Measurements from ENCODE around the gene TRIO. TPM values are rescaled to one million over a fixed set of nuclear protein-coding genes. Genes with fewer than 3 reads are reported as not detected.

The TRIO gene
- polyA plus RNA-seq, 1 experiment = 176 TPM

DNA sequence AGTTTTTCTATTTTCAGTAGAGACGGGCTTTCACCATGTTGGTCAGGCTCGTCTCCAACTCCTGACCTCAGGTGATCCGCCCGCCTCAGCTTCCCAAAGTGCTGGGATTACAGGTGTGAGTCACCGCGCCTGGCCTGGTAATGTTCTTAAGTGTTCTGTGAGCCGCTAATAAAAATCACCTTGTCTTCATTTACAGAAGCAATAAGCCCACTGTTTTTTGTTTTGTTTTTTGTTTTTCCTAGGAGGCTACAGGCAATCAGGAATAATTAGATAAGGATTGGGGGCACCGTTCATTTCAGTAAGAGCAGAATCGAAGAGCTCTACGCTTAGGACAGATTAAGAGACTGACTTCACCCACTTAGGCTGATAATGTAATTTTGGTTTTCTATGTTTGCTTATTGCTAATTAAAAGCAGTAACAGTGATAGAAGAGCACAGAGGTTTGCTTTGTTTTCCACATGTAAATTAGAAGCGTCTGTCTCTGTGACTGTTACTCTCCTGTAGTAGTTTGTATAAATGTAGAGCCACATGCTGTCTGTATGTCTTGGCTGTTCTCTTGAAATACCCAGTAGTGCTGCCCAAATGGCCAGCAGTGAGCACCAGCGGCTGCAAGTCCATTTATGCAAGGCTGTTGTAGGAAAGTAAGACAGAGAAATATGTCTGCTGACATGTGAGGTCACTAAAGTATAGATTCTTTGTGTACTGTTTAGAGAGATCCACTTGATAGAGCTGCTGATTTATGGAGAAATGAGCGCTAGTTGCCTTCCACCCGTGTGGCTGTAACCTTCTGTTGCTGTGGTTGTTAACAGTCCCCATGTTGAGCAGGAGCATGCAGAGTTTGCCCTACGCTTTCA, 30.5 kb downstream of the TRIO start:
- ChIA-PET POLR2A (no interaction called here), CTCF (interaction anchor here (0.9 to 1.4 kb wide), 2 partner anchors 9 to 97 kb away, joined by 3 to 5 read pairs; no protein-coding TSS in a partner anchor)
- no peak overlapping the region for H3K4me3 ChIP-seq (ENCODE audit: low read depth, low read length)
- H3K27me3 ChIP-seq (ENCODE audit: control insufficient read depth, insufficient read depth, low read length) = no peaks in the 10 kb centered on the region
- TF ChIP-seq, protein P1, sequence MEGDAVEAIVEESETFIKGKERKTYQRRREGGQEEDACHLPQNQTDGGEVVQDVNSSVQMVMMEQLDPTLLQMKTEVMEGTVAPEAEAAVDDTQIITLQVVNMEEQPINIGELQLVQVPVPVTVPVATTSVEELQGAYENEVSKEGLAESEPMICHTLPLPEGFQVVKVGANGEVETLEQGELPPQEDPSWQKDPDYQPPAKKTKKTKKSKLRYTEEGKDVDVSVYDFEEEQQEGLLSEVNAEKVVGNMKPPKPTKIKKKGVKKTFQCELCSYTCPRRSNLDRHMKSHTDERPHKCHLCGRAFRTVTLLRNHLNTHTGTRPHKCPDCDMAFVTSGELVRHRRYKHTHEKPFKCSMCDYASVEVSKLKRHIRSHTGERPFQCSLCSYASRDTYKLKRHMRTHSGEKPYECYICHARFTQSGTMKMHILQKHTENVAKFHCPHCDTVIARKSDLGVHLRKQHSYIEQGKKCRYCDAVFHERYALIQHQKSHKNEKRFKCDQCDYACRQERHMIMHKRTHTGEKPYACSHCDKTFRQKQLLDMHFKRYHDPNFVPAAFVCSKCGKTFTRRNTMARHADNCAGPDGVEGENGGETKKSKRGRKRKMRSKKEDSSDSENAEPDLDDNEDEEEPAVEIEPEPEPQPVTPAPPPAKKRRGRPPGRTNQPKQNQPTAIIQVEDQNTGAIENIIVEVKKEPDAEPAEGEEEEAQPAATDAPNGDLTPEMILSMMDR (IDR thresholded peaks at IDR 0.05; ENCODE audit: insufficient read depth, low read depth, low read length) = no peak
- H3K36me3 ChIP-seq (ENCODE audit: control insufficient read depth, insufficient read depth, low read length) = no peaks in the 10 kb centered on the region; the same call in 1 of the 2 replicates
- no peak for DNase-seq (ENCODE audit: low read depth)

DNA sequence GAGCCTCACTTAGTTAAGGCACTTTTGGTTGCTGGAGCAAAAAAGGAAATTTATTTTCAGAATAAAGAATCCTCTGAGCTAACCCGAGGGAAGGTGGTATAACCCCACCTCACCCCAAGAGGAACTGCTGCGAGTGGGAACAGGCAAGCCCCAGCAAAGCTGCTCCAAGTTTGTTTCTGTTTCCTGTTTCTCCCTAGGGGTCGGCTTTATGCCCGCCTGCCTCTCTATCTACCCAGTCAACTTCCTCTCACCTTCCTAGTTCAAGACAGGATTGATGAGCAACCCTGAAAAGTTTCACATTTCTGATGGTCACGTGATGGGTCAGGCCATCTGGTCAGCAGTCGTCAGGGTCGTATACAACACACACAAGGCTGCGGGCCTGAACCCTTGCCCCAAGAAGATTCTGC, 31.1 kb downstream of the TRIO start:
- CTCF ChIA-PET = interaction anchor here (0.9 to 1.4 kb wide), 2 partner anchors 8 to 96 kb away, joined by 3 to 5 read pairs; no protein-coding TSS in a partner anchor
- Histone ChIP-seq H3K27me3 (ENCODE audit: control insufficient read depth, insufficient read depth, low read length) (no peaks in the 10 kb centered on the region), H3K4me3 (ENCODE audit: low read depth, low read length) (no peak overlapping the region), H3K36me3 (ENCODE audit: control insufficient read depth, insufficient read depth, low read length) (no peaks in the 10 kb centered on the region; the same call in 1 of the 2 replicates)
- DNase-seq (ENCODE audit: low read depth) = no peak
- POLR2A ChIA-PET = no interaction called here
- TF ChIP-seq, protein P1 (IDR thresholded peaks at IDR 0.05; ENCODE audit: insufficient read depth, low read depth, low read length) = no peak

DNA sequence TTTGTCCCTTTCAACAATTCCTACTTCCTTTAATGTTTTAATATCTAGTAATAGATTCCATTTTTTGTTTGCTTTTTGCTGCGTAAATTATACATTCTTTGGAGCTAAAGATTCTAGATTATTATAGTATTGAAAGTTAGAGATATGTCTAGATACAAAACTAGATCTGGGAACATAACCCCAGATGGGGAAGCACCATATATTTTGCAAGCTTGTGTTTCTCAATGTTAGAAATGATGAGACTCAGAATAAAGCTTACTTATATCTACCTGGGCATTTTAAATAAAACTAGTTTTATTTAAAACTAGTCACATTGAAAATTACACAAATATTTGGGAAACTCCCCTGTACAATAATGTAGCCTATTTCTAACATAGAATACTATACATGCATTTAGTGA, 32.2 kb downstream of the TRIO start:
- Histone ChIP-seq H3K4me3 (ENCODE audit: low read depth, low read length) (no peak overlapping the region), H3K27me3 (ENCODE audit: control insufficient read depth, insufficient read depth, low read length) (no peaks in the 10 kb centered on the region), H3K36me3 (ENCODE audit: control insufficient read depth, insufficient read depth, low read length) (no peaks in the 10 kb centered on the region)
- POLR2A ChIA-PET = no interaction called here
- CTCF ChIA-PET = interaction anchor here (0.6 to 0.7 kb wide), 2 partner anchors 54 to 177 kb away, joined by 3 read pairs; no protein-coding TSS in a partner anchor
- no peak for DNase-seq (ENCODE audit: low read depth)
- TF ChIP-seq, protein P1 (IDR thresholded peaks at IDR 0.05; ENCODE audit: insufficient read depth, low read depth, low read length) = no peak

DNA sequence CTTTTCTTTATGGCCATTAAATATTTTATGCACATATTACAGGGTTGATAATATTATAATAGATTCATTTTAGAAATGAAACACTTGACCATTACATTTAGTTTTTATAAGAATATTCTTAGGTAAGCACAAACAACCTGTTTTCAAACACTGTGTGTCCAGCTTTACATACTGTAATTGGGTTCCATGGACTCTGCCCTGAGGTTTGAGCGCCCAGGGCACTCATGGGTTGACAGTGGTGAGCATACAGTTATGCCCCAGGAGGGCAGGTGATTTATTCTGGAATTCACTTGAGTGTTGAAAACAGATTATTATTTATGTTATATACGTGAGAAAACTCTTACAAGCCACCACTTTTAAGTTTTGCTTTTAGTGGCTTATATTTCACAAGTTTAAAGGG, 33.7 kb downstream of the TRIO start:
- DNase-seq (ENCODE audit: low read depth) = no peak
- TF ChIP-seq, protein P1 (IDR thresholded peaks at IDR 0.05; ENCODE audit: insufficient read depth, low read depth, low read length) = no peak
- Histone ChIP-seq H3K36me3 (ENCODE audit: control insufficient read depth, insufficient read depth, low read length) (no peaks in the 10 kb centered on the region), H3K27me3 (ENCODE audit: control insufficient read depth, insufficient read depth, low read length) (no peaks in the 10 kb centered on the region), H3K4me3 (ENCODE audit: low read depth, low read length) (no peak overlapping the region)
- POLR2A ChIA-PET = no interaction called here
- CTCF ChIA-PET = interaction anchor here (1.0 kb wide), 1 partner anchor 12 kb away, joined by 3 read pairs; no protein-coding TSS in a partner anchor

DNA sequence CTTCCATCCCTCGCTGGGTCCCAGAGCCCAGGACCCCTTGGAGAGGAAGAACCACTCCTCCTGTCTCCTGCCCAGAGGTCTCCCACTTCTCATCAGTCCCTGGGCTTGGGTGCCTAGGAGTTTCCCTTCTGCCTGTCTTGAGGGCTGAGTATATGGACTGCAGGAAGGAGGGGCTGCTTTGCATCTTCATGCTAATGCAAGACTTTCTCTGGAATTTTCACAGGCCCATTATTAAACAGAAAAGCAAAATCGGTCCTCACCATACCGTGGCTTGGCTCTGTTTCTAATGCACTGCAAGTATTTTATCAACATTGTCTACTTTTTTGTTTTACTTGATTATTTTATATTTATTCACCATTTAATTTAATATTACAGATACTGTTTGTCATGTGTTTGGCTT, 34.5 kb downstream of the TRIO start:
- H3K36me3 ChIP-seq (ENCODE audit: control insufficient read depth, insufficient read depth, low read length) = no peaks in the 10 kb centered on the region
- CTCF ChIA-PET = no interaction called here
- POLR2A ChIA-PET = no interaction called here
- TF ChIP-seq, protein P1 (IDR thresholded peaks at IDR 0.05; ENCODE audit: insufficient read depth, low read depth, low read length) = no peak
- DNase-seq (ENCODE audit: low read depth) = no peak
- H3K27me3 ChIP-seq (ENCODE audit: control insufficient read depth, insufficient read depth, low read length) = no peaks in the 10 kb centered on the region
- H3K4me3 ChIP-seq (ENCODE audit: low read depth, low read length) = no peak overlapping the region

Data from BJ (cell line).